Right cardiac atrium (tissue), 5 donors: Measurements from ENCODE around the gene ENPP4. TPM values are rescaled to one million over a fixed set of nuclear protein-coding genes. Genes with fewer than 3 reads are reported as not detected.
"Not testable (repeated sequence)": the region's sequence is repeated elsewhere in the genome, so short reads cannot be mapped to it uniquely, and the experiment has no call there.

Experiments used
- ATAC-seq, 2 donors: fragments of 200-7000 bp; cut with Tn5 transposase; one replicate each; pipeline versions ENCODE4 v1.8.0 to v1.9.1; 2020; ENCODE audit warnings: moderate library complexity in 2 of 2, mild to moderate bottlenecking in 1 of 2
- DNase-seq, 3 donors: peaks; one replicate each; pipeline ENCODE4 v3.0.0-alpha.2; 2020
- H3K27ac ChIP-seq: one replicate; pipeline ENCODE4 v1.5.1; 2013; ENCODE audit warnings: mild to moderate bottlenecking, low read length, control low read depth, moderate library complexity
- H3K27me3 ChIP-seq: one replicate; pipeline ENCODE4 v1.6.1; 2013; ENCODE audit not compliant: control insufficient read depth, insufficient read depth
- H3K4me1 ChIP-seq: one replicate; pipeline ENCODE4 v1.6.1; 2013; ENCODE audit warnings: low read length; ENCODE audit not compliant: control insufficient read depth, insufficient read depth
- H3K4me3 ChIP-seq: one replicate; pipeline ENCODE4 v1.5.1; 2013; ENCODE audit warnings: low read length, control low read depth
- H3K9me3 ChIP-seq: one replicate; pipeline ENCODE4 v1.6.1; 2013; ENCODE audit warnings: low read length; ENCODE audit not compliant: control insufficient read depth
- WGBS: extraction: QIAGEN DNeasy Blood & Tissue Kit; methylation state at CpG from one replicate; pipeline ENCODE4 v1.1.7; 2013; 5-methylcytosine and 5-hydroxymethylcytosine counted together
- intact Hi-C, 4 donors: fragments of 100-400 bp; cut with DNase I; formaldehyde crosslinking; loops; one replicate each; pipeline versions ENCODE4 v1.11.0 to v1.14.0; 2022 to 2023
- long read RNA-seq, 4 donors: library from polyadenylated mRNA; unstranded; transcript quantifications; one replicate each; pipeline ENCODE4 v2.0.0, GENCODE V29; 2020 to 2021
- polyA plus RNA-seq: library from polyadenylated mRNA; stranded (reverse); fragments of 200-250 nt; gene quantifications from one replicate; pipeline ENCODE4 v1.2.3, GENCODE V29; 2013
- total RNA-seq, 4 donors: library from RNA; stranded (reverse); fragmentation: NEBNext Ultra II Directional; extraction: Animal tissue kit (Norgen Biotek cat#: 25700); gene quantifications; one replicate each; pipeline ENCODE4 v1.2.1, GENCODE V29; 2021
- donor health status: healthy with polysubstance abuse.
- donor health status: DM: no; HTN: yes; CAD: no.
- donor health status: DM: no; HTN: no; CAD: no.
- donor health status: DM: no; HTN: yes; CAD: no; lungs with severe emphysema.
- donor health status: DM: yes; HTN: yes; CAD: no.

The ENPP4 gene
- total RNA-seq = 10 to 100 TPM; 22.5 to 29.9 (median 24.5) TPM
- 16.6 TPM for polyA plus RNA-seq
- long read RNA-seq, donor 1, full-length matches to known transcripts = 45 of 51 reads
- long read RNA-seq, donor 1, partial matches to known transcripts = 1 of 51 reads
- long read RNA-seq, donor 1, other reads (novel, unspliced or antisense) = 5 of 51 reads
- long read RNA-seq, donor 2, full-length matches to known transcripts = 17 of 22 reads
- long read RNA-seq, donor 2, partial matches to known transcripts = 1 of 22 reads
- long read RNA-seq, donor 2, other reads (novel, unspliced or antisense) = 4 of 22 reads
- long read RNA-seq, donor 3, full-length matches to known transcripts = 152 of 179 reads
- long read RNA-seq, donor 3, partial matches to known transcripts = 12 of 179 reads
- long read RNA-seq, donor 3, other reads (novel, unspliced or antisense) = 15 of 179 reads
- long read RNA-seq, donor 4, full-length matches to known transcripts = 17 of 23 reads
- long read RNA-seq, donor 4, partial matches to known transcripts = 5 of 23 reads
- long read RNA-seq, donor 4, other reads (novel, unspliced or antisense) = 1 of 23 reads

GRCh38 chr6:46129629-46130511 is at the start of gene ENPP4:
Gene ENPP4, plus strand, starts transcription at chr6:46129989. Its CDS starts 9,595 bp downstream, at chr6:46139584.
- peaks cover 2% of the 10 kb centered on the region for H3K4me1 ChIP-seq
- H3K27ac ChIP-seq = peak within 1 kb of the TSS; percentile 86
- H3K4me3 ChIP-seq = peak within 1 kb of the TSS; percentile 92
- under 1% methylated on average over 61 of the region's 61 CpGs for WGBS
- ATAC-seq = peak; percentile 100
- peak; percentile 90 to 95 (median 95) for DNase-seq
- no peaks in the 10 kb centered on the region for H3K9me3 ChIP-seq
- intact Hi-C loops = no loop called here
- no peaks in the 10 kb centered on the region for H3K27me3 ChIP-seq

GRCh38 chr6:46080111-46080510 is 49.7 kb upstream of the ENPP4 start:
- Histone ChIP-seq H3K27ac (no peak overlapping the region), H3K27me3 (no peaks in the 10 kb centered on the region), H3K4me3 (no peak overlapping the region), H3K4me1 (no peaks in the 10 kb centered on the region), H3K9me3 (no peaks in the 10 kb centered on the region)
- intact Hi-C loops = no loop called here
- DNase-seq (no peak), ATAC-seq (no peak)
- 85% methylated on average over 4 of the region's 4 CpGs for WGBS

- intact Hi-C loops = loop anchor here in 1 of 4 donors (5.0 kb wide), 1 partner anchor 327 kb away; no protein-coding TSS in a partner anchor
- WGBS = 92% methylated on average over 10 of the region's 10 CpGs
- not testable (repeated sequence) for DNase-seq, H3K27me3 ChIP-seq, H3K27ac ChIP-seq, H3K4me1 ChIP-seq, ATAC-seq, H3K4me3 ChIP-seq, H3K9me3 ChIP-seq
Measured at GRCh38 chr6:46085688-46086087, 44.1 kb upstream of the ENPP4 start.

GRCh38 chr6:46090115-46091079 is 39.4 kb upstream of the ENPP4 start:
- Histone ChIP-seq H3K4me1 (no peaks in the 10 kb centered on the region), H3K9me3 (no peaks in the 10 kb centered on the region), H3K4me3 (no peak overlapping the region), H3K27me3 (no peaks in the 10 kb centered on the region), H3K27ac (no peak overlapping the region)
- ATAC-seq = peak; percentile 51 to 68
- intact Hi-C loops = loop anchor here (5.0 to 10.0 kb wide), 4 partner anchors 114 to 322 kb away; no protein-coding TSS in a partner anchor
- peak; percentile 50 to 74 (median 61) for DNase-seq
- 39% methylated on average over 10 of the region's 10 CpGs for WGBS

GRCh38 chr6:46091080-46091478 is 38.7 kb upstream of the ENPP4 start:
- Histone ChIP-seq H3K27me3 (no peaks in the 10 kb centered on the region), H3K4me3 (no peak overlapping the region), H3K4me1 (no peaks in the 10 kb centered on the region), H3K9me3 (no peaks in the 10 kb centered on the region), H3K27ac (no peak overlapping the region)
- no peak for DNase-seq
- ATAC-seq = no peak
- intact Hi-C loops = loop anchor here (5.0 to 10.0 kb wide), 4 partner anchors 114 to 321 kb away; no protein-coding TSS in a partner anchor
- 98% methylated on average over 1 of the region's 1 CpG for WGBS

- Histone ChIP-seq H3K27me3 (no peaks in the 10 kb centered on the region), H3K27ac (no peak overlapping the region), H3K4me3 (no peak overlapping the region), H3K9me3 (no peaks in the 10 kb centered on the region), H3K4me1 (peaks cover 3% of the 10 kb centered on the region)
- intact Hi-C loops = loop anchor here in 1 of 4 donors (10.0 kb wide), 1 partner anchor 110 kb away; no protein-coding TSS in a partner anchor
- WGBS = 98% methylated on average over 2 of the region's 2 CpGs
- no peak for DNase-seq
- ATAC-seq = no peak
Measured at GRCh38 chr6:46095251-46095650, 34.5 kb upstream of the ENPP4 start.

- no peak for ATAC-seq
- no peak for DNase-seq
- H3K27me3 ChIP-seq = no peaks in the 10 kb centered on the region
- H3K9me3 ChIP-seq = no peaks in the 10 kb centered on the region
- peaks cover 3% of the 10 kb centered on the region for H3K4me1 ChIP-seq
- H3K27ac ChIP-seq = no peak overlapping the region
- intact Hi-C loops = loop anchor here in 1 of 4 donors (10.0 kb wide), 1 partner anchor 107 kb away; no protein-coding TSS in a partner anchor
- H3K4me3 ChIP-seq = no peak overlapping the region
Measured at GRCh38 chr6:46097366-46097765, 32.4 kb upstream of the ENPP4 start.

- Histone ChIP-seq H3K9me3 (no peaks in the 10 kb centered on the region), H3K4me1 (peaks cover 3% of the 10 kb centered on the region), H3K27ac (no peak overlapping the region), H3K27me3 (no peaks in the 10 kb centered on the region), H3K4me3 (no peak overlapping the region)
- 57% methylated on average over 4 of the region's 4 CpGs for WGBS
- intact Hi-C loops = loop anchor here in 1 of 4 donors (10.0 kb wide), 1 partner anchor 106 kb away; no protein-coding TSS in a partner anchor
- ATAC-seq = peak in 1 of 2 donors; percentile 19
- peak in 2 of 3 donors; percentile 50 to 53 for DNase-seq
Measured at GRCh38 chr6:46098678-46099077, 31.1 kb upstream of the ENPP4 start.

GRCh38 chr6:46099952-46100351 is 29.8 kb upstream of the ENPP4 start:
- H3K27ac ChIP-seq = no peak overlapping the region
- DNase-seq (no peak), ATAC-seq (no peak)

GRCh38 chr6:46102123-46102522 is 27.7 kb upstream of the ENPP4 start:
- Histone ChIP-seq H3K27me3 (no peaks in the 10 kb centered on the region), H3K4me3 (no peak overlapping the region), H3K27ac (no peak overlapping the region), H3K9me3 (no peaks in the 10 kb centered on the region), H3K4me1 (peaks cover 4% of the 10 kb centered on the region)
- intact Hi-C loops = no loop called here
- ATAC-seq (no peak), DNase-seq (no peak)
- WGBS = 89% methylated on average over 3 of the region's 3 CpGs

More at GRCh38 chr6:46099952-46100351, 29.8 kb upstream of the ENPP4 start:
- H3K9me3 ChIP-seq = no peaks in the 10 kb centered on the region
- H3K4me1 ChIP-seq = peaks cover 4% of the 10 kb centered on the region
- H3K27me3 ChIP-seq = no peaks in the 10 kb centered on the region
- WGBS = 66% methylated on average over 3 of the region's 3 CpGs
- intact Hi-C loops = loop anchor here in 1 of 4 donors (10.0 kb wide), 1 partner anchor 105 kb away; no protein-coding TSS in a partner anchor
- H3K4me3 ChIP-seq = no peak overlapping the region
